Left cardiac atrium (tissue), 2 donors: ENCODE data around the gene GMPR2. TPM values are rescaled to one million over a fixed set of nuclear protein-coding genes. Genes with fewer than 3 reads are reported as not detected.

Experiments
- total RNA-seq, 2 donors: library from RNA; stranded (reverse); fragmentation: NEBNext Ultra II Directional; extraction: Animal tissue kit (Norgen Biotek cat#: 25700); gene quantifications; one replicate each; pipeline ENCODE4 v1.2.1, GENCODE V29; 2021
- donor health status: DM: no; HTN: yes; CAD: no; lungs with severe emphysema.
- donor health status: DM: yes; HTN: yes; CAD: no.

Gene GMPR2
- total RNA-seq, 2 donors from 2014 or later, result 24.1 to 34.1 TPM

Other genes starting within 250 kb of the GMPR2 start
- gene DHRS4L2, start 244.0 kb upstream of the GMPR2 start, total RNA-seq, result 10 to 100 TPM; 11.8 to 18.9 TPM
- under 1 TPM; 0.08 to 0.62 TPM for gene CARMIL3, start 180.9 kb upstream of the GMPR2 start, total RNA-seq
- not detected for gene CPNE6, start 161.4 kb upstream of the GMPR2 start, total RNA-seq
- gene PCK2, start 138.6 kb upstream of the GMPR2 start, total RNA-seq, result 10 to 100 TPM; 11.5 to 13.0 TPM
- 10 to 100 TPM; 59.6 to 60.2 TPM for gene DCAF11, start 118.2 kb upstream of the GMPR2 start, total RNA-seq
- gene NRL, start 118.0 kb upstream of the GMPR2 start, total RNA-seq, result 1 to 10 TPM; 1.6 to 1.8 TPM
- gene FITM1, start 102.3 kb upstream of the GMPR2 start, total RNA-seq, result 100 to 1,000 TPM; 103 to 131 TPM
- gene PSME1, start 96.7 kb upstream of the GMPR2 start, total RNA-seq, result 100 to 1,000 TPM in 1 of 2 donors, 10 to 100 TPM in 1; 91.6 to 103 TPM
- 10 to 100 TPM; 14.3 to 22.0 TPM for gene EMC9, start 91.3 kb upstream of the GMPR2 start, total RNA-seq
- gene PSME2, start 86.3 kb upstream of the GMPR2 start, total RNA-seq, result 10 to 100 TPM; 65.5 to 84.2 TPM
- gene RNF31, start 85.4 kb upstream of the GMPR2 start, total RNA-seq, result 10 to 100 TPM; 31.6 to 41.7 TPM
- gene IRF9, start 71.7 kb upstream of the GMPR2 start, total RNA-seq, result 10 to 100 TPM; 44.7 to 84.6 TPM
- gene REC8, start 60.8 kb upstream of the GMPR2 start, total RNA-seq, result 1 to 10 TPM; 8.4 to 8.9 TPM
- gene IPO4, start 44.1 kb upstream of the GMPR2 start, total RNA-seq, result 10 to 100 TPM; 11.8 to 30.2 TPM
- 10 to 100 TPM; 30.7 to 34.0 TPM for gene TM9SF1, start 37.5 kb upstream of the GMPR2 start, total RNA-seq
- gene TSSK4, start 27.2 kb upstream of the GMPR2 start, total RNA-seq, result under 1 TPM in 1 of 2 donors, not detected in 1; 0.21 TPM
- 10 to 100 TPM; 34.7 to 38.4 TPM for gene CHMP4A, start 19.4 kb upstream of the GMPR2 start, total RNA-seq
- gene MDP1, start 16.9 kb upstream of the GMPR2 start, total RNA-seq, result 10 to 100 TPM; 14.5 to 18.2 TPM
- 100 to 1,000 TPM; 162 to 186 TPM for gene NEDD8, start 562 bp upstream of the GMPR2 start, total RNA-seq
- gene TINF2, start 9.7 kb downstream of the GMPR2 start, total RNA-seq, result 10 to 100 TPM; 45.3 to 49.2 TPM
- gene TGM1, start 30.2 kb downstream of the GMPR2 start, total RNA-seq, result 1 to 10 TPM; 5.5 to 6.4 TPM
- gene RABGGTA, start 38.7 kb downstream of the GMPR2 start, total RNA-seq, result 10 to 100 TPM; 16.1 to 18.6 TPM
- gene DHRS1, start 66.9 kb downstream of the GMPR2 start, total RNA-seq, result 1 to 10 TPM; 7.9 to 8.4 TPM
- gene NOP9, start 66.9 kb downstream of the GMPR2 start, total RNA-seq, result 10 to 100 TPM; 17.5 to 21.7 TPM
- 1 to 10 TPM; 6.4 to 6.9 TPM for gene CIDEB, start 75.0 kb downstream of the GMPR2 start, total RNA-seq
- gene LTB4R2, start 77.2 kb downstream of the GMPR2 start, total RNA-seq, result 1 to 10 TPM; 1.6 to 2.8 TPM
- 1 to 10 TPM; 2.8 to 3.2 TPM for gene LTB4R, start 78.6 kb downstream of the GMPR2 start, total RNA-seq
- gene ADCY4, start 102.1 kb downstream of the GMPR2 start, total RNA-seq, result 10 to 100 TPM; 19.2 to 43.9 TPM
- 1 to 10 TPM; 6.5 to 6.7 TPM for gene RIPK3, start 107.1 kb downstream of the GMPR2 start, total RNA-seq
- 10 to 100 TPM; 23.9 to 30.9 TPM for gene NFATC4, start 135.3 kb downstream of the GMPR2 start, total RNA-seq
- gene NYNRIN, start 166.1 kb downstream of the GMPR2 start, total RNA-seq, result 10 to 100 TPM in 1 of 2 donors, 1 to 10 TPM in 1; 6.5 to 12.0 TPM
- gene CBLN3, start 196.7 kb downstream of the GMPR2 start, total RNA-seq, result 1 to 10 TPM; 2.2 to 2.5 TPM
- 10 to 100 TPM; 24.8 to 27.1 TPM for gene KHNYN, start 197.0 kb downstream of the GMPR2 start, total RNA-seq
- gene SDR39U1, start 209.8 kb downstream of the GMPR2 start, total RNA-seq, result 10 to 100 TPM; 72.0 to 78.8 TPM